Fibroblast of the conjunctiva (primary cell): Measurements from ENCODE around the gene GRM5.
A peak's percentile ranks its signal among the peaks of the same experiment; 100 is the strongest.
"Not testable (repeated sequence)": the region's sequence is repeated elsewhere in the genome, so short reads cannot be mapped to it uniquely, and the experiment has no call there.

ENCODE experiments used
- DNase-seq: peaks from one replicate; pipeline ENCODE4 v3.0.0-alpha.2; 2010; ENCODE audit warnings: low read depth

Gene GRM5

GRCh38 chr11:88538098-88538497, 527.7 kb downstream of the GRM5 start:
- no peak for DNase-seq

GRCh38 chr11:88537613-88538012, 528.2 kb downstream of the GRM5 start:
- DNase-seq, result no peak

GRCh38 chr11:88536616-88537265, 529.0 kb downstream of the GRM5 start:
- no peak for DNase-seq

GRCh38 chr11:88535916-88536547, 529.8 kb downstream of the GRM5 start:
- DNase-seq, result peak; percentile 63

- no peak for DNase-seq
These were observed 530.5 kb downstream of the GRM5 start for GRCh38 chr11:88535266-88535665.

GRCh38 chr11:88534706-88535105, 531.1 kb downstream of the GRM5 start:
- DNase-seq, result not testable (repeated sequence)

GRCh38 chr11:88534185-88534584, 531.6 kb downstream of the GRM5 start:
- no peak for DNase-seq

GRCh38 chr11:88533001-88533400, 532.8 kb downstream of the GRM5 start:
- no peak for DNase-seq

- no peak for DNase-seq
These were observed 534.0 kb downstream of the GRM5 start for GRCh38 chr11:88531831-88532230.

GRCh38 chr11:88529426-88529825, 536.4 kb downstream of the GRM5 start:
- no peak for DNase-seq

GRCh38 chr11:88523386-88524071, 542.3 kb downstream of the GRM5 start:
- no peak for DNase-seq

- DNase-seq, result no peak
These were observed 543.0 kb downstream of the GRM5 start for GRCh38 chr11:88522624-88523385.

GRCh38 chr11:88521799-88522201, 544.0 kb downstream of the GRM5 start:
- DNase-seq, result no peak

- no peak for DNase-seq
These were observed 544.4 kb downstream of the GRM5 start for GRCh38 chr11:88521399-88521798.

- no peak for DNase-seq
These were observed 545.4 kb downstream of the GRM5 start for GRCh38 chr11:88520391-88520790.

GRCh38 chr11:88515002-88515401, 550.8 kb downstream of the GRM5 start:
- no peak for DNase-seq

GRCh38 chr11:88511006-88511405, 554.8 kb downstream of the GRM5 start:
- DNase-seq, result no peak

GRCh38 chr11:88508759-88509581, 556.8 kb downstream of the GRM5 start:
- no peak for DNase-seq

GRCh38 chr11:88508418-88508758, 557.4 kb downstream of the GRM5 start:
- DNase-seq, result no peak

- DNase-seq, result no peak
These were observed 557.9 kb downstream of the GRM5 start for GRCh38 chr11:88507771-88508417.

GRCh38 chr11:88501541-88501940, 564.2 kb downstream of the GRM5 start:
- no peak for DNase-seq
